NB4 (cell line): Measurements from ENCODE around the gene CBLL1.

Experiments used
- DNase-seq: peaks from one replicate; pipeline ENCODE4 v3.0.0; 2010; ENCODE audit warnings: low read depth
- H3K4me3 ChIP-seq: one replicate; pipeline ENCODE4 v1.5.1; 2011; ENCODE audit warnings: mild to moderate bottlenecking, low read depth, low read length, moderate library complexity
- CTCF ChIP-seq: IDR thresholded peaks from one replicate; pipeline ENCODE4 v1.5.1; 2012; ENCODE audit warnings: low read depth, low read length
- MAX ChIP-seq: IDR thresholded peaks from 2 replicates; pipeline ENCODE4 v1.6.1; 2011; ENCODE audit warnings: low read depth, low read length
- MYC ChIP-seq: IDR thresholded peaks from 2 replicates; pipeline ENCODE4 v1.6.1; 2011; ENCODE audit warnings: low read depth, low read length
- POLR2A ChIP-seq: IDR thresholded peaks from 2 replicates; pipeline ENCODE4 v1.6.1; 2011; ENCODE audit warnings: mild to moderate bottlenecking; ENCODE audit not compliant: insufficient read length; ENCODE audit errors: extremely low read depth

CBLL1 gene

GRCh38 chr7:107799647-107800264, 55.8 kb downstream of the CBLL1 start:
- no peak for TF ChIP-seq MAX
- TF ChIP-seq CTCF: no peak
- no peak for TF ChIP-seq MYC
- TF ChIP-seq POLR2A: no peak
- no peak for DNase-seq
- no peak overlapping the region for H3K4me3 ChIP-seq

- DNase-seq: no peak
- H3K4me3 ChIP-seq: no peak within 1 kb of the TSS
- no peak for TF ChIP-seq POLR2A
- no peak for TF ChIP-seq MYC
- TF ChIP-seq CTCF: no peak
- no peak for TF ChIP-seq MAX
Observed at GRCh38 chr7:107803009-107803610, 59.2 kb downstream of the CBLL1 start, which contains the start of gene SLC26A3. SLC26A3 (minus strand) TSS chr7:107803223; CDS start chr7:107794509, 8,714 bp downstream.

- no peak for DNase-seq
- no peak for TF ChIP-seq MAX
Observed at GRCh38 chr7:107809179-107809578, 65.2 kb downstream of the CBLL1 start.

GRCh38 chr7:107810626-107811025, 66.7 kb downstream of the CBLL1 start:
- H3K4me3 ChIP-seq: no peak overlapping the region
- TF ChIP-seq CTCF (no peak), MAX (no peak), MYC (no peak), POLR2A (no peak)
- no peak for DNase-seq

More at GRCh38 chr7:107809179-107809578, 65.2 kb downstream of the CBLL1 start:
- H3K4me3 ChIP-seq: no peak overlapping the region
